Amygdala (tissue), 56 donors: ENCODE data around the gene LIN28B.
"Not testable (repeated sequence)": the region's sequence is repeated elsewhere in the genome, so short reads cannot be mapped to it uniquely, and the experiment has no call there.

Source experiments
- DNase-seq, 56 donors: peaks; one replicate each; lab custom pipeline; 2025; lab: John Stamatoyannopoulos, UW

The LIN28B gene

GRCh38 chr6:104956731-104957294 is at the start of gene LIN28B:
TSS of gene LIN28B (plus strand) at chr6:104957107. CDS start at chr6:104957251, 144 bp downstream.
- DNase-seq = no peak

- no peak for DNase-seq
Observed at GRCh38 chr6:104908031-104908887, 48.6 kb upstream of the LIN28B start.

DNA sequence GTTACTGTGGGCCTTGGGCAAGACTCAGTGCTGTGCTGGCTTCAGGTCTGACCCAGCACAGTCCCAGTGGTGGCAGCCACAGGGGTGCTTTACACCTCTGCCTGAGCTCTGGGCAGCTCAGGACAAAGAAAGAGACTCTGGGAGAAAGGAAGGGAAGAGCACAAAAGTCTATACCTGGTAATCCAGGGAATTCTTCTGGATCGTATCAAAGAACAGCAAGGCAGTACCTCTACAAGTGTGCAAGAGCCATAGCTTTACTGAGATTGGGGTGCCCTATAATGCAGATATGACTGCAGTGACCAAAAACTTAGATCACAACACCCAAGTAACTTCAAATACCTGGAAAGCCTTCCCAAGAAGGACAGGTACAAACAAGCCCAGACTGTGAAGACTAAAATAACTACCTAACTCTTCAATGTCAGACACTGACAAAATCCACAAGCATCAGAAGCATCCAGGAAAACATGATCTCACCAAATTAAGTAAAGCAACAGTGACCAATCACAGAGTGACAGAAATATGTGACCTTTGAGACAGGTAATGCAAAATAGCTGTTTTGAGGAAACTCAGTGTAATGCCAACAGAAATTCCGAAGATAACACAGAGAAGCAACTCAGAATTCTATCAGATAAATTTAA is 47.9 kb upstream of the LIN28B start:
- no peak for DNase-seq

DNA sequence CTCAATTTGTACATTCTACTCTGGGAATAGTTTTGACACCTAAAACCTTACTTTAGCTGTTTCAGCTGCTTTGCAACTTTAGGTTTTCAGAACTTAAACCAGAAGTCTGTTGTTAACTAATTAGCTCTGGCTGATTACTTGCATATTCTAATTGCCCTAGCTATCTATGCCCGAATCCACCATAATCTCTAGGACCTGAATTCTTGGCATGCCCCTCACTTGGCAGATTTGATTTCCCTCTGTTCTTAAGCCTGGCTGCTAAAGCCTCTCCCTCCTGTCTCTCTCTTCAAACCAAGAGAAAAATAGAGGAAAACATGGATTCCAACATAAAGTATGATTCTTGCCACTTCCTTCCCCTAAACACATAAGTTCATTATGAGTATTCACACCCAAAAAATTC is 35.0 kb upstream of the LIN28B start:
- no peak for DNase-seq

DNA sequence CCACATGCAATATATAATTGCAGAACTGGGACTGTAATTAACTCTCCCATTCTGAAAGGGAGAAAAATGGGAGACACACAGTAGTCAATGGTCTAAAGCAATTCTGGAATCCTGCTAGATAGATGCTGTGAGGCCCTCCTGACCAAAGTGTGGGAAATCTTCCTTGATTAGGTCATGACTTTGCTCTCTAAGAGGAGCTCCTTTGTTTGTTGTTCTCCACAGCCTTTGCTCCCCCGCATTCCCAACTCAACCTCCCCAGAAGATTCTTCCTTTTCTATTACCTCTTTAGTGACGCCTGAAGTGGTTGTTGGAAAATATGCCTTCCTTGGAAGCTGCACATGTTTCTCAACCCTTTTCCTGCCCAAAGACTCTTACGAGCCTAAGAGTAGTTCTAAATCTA is 28.8 kb upstream of the LIN28B start:
- DNase-seq = no peak

DNA sequence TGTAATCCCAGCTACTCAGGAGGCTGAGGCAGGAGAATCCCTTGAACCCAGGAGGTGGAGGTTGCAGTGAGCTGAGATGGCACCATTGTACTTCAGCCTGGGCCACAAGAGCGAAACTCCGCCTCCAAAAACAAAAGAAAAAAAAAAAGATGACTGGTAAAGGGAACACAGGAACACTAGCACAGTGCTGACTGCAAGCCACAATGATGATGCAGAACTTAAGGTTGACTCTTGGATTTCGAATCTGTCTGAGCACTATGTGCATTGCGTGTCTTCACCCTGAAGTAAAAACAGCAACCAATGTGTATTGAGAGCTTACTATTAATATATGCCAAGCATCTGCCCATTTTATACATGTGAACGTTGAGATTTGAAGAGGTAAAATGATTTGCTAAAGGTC is 27.6 kb upstream of the LIN28B start:
- no peak for DNase-seq

- DNase-seq = no peak
Observed at GRCh38 chr6:104930939-104931338, 26.0 kb upstream of the LIN28B start.

GRCh38 chr6:104936766-104937535 is 20.0 kb upstream of the LIN28B start:
- no peak for DNase-seq

DNA sequence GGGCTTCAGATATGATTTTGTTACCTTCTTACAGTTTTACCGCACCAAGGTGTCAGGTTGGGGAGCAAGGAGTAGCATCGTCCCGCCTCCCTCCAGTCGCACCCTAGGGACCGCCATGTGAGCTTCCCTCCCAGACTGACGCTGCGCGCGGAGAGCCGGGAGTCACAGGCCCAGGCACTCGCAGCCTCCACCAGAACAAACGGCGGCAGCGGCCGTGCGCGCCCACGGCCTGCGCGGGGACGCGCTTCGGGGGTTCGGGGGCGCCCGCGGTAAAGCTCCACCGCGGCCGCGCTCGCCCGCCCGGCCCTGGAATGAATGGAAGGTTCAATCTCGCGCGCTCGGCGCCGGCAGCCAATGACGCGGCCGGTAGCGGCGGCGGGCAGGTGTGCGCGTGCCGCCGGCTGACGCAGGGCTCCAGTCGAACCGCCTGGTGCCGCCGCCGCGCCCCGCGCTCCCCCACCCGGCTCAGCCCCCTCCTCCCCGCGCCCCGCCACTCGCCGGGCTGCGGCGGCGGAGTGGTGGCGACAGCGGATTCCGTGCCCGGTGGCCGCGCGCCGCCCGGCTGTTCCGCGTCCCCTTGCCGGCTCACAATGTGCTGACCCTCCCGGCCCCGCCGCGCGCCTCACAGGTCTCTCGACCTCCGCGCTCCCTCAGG is 16.5 kb upstream of the LIN28B start:
- peak in 16 of 56 donors; percentile 1 to 57 (median 29) for DNase-seq

DNA sequence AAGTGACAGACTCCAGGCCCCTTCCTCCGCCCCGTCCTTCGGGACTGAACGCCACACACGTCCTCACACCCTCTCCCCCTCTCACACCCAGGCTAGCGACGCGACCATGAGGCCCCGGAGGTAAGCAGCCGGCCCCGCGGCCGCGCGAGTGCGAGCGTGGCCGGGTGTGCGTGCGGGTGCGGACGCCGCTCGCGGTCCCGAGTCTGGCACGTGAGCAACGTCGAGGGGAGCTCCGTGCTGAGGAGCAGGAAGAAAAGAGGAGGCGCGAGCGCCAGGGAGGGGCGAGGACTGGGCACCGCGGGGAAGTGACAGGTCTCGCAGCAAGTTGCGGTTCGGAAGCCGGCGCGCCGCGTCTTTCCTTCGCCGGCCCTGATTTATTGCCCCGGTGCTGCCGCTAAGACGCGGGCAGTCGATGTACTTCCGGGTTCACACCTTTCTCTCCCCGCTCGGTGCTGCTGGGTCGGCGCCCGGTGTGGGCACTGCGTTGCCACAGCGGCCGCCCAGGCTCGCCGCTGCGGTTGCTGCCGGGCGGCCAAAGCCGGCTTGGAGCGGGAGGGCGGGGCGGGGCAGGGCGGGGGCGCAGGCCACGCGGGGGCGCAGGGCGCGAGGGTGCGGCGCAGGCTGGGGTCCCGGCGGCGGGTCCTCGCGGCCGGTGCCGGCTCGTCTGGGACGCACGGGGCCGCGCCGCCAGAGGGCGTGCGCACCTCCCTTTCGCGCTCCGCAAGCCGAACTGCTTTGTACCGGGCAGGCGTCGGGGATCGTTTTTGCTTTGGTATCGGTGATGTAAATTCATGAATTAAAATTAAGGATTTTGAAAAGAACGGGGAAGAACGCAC is 15.8 kb upstream of the LIN28B start:
- peak in 35 of 56 donors; percentile 1 to 71 (median 35) for DNase-seq

DNA sequence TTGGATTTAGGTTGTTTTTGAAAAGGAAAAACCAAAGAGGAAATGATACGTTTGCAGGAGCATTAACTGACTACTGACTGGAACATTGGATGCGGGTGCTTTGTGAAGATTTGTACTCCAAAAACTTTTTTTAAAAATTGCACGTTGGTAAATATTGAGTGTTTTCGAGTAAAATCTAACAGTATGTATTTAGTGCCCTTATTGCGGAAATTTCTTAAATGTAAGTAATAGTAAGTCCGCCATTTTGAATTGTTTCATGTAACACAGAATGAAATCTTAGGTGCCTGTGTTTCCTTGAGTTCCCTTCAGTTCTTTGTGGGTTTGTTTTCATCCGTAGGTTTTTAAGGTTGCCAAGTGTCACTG is 15.2 kb upstream of the LIN28B start:
- no peak for DNase-seq

DNA sequence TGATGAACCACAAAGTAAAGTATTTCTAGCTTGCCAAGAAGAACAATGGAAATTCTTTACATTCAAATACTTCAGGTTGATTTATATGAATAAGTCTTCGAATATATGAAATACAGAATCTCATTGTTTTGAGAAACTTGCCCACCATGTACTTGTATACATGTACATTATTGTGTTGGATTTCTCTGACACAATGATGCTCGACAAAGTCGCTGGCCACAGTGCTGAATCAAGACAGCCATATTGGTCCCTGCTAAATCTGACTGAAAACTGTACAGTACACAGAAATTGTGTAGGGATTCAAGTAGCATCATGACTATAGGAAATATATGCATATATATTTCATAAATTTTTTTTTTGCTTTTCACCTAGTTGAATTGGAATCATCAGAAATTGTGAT is 13.1 kb upstream of the LIN28B start:
- DNase-seq = no peak

- no peak for DNase-seq
Observed at GRCh38 chr6:104949206-104949605, 7.7 kb upstream of the LIN28B start.

DNA sequence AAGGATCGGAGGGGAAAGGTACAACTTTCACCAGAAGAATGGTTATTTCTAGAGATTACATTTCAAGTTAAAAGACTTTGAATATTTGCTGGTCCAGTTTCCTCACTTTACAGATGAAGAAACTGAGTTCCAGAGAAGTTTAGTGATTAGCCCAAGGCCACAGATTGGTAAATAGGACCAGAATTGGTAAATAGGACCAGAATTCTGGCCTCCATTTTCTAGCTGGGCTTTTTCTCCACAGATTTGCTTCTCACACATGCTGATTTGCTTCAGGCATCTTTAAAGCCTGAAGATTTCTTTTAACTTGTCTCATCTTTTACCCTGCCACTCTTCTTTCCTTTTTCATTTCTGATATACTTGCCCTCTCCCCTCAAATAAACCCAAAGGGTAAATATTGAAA is 5.2 kb upstream of the LIN28B start:
- DNase-seq = no peak

DNA sequence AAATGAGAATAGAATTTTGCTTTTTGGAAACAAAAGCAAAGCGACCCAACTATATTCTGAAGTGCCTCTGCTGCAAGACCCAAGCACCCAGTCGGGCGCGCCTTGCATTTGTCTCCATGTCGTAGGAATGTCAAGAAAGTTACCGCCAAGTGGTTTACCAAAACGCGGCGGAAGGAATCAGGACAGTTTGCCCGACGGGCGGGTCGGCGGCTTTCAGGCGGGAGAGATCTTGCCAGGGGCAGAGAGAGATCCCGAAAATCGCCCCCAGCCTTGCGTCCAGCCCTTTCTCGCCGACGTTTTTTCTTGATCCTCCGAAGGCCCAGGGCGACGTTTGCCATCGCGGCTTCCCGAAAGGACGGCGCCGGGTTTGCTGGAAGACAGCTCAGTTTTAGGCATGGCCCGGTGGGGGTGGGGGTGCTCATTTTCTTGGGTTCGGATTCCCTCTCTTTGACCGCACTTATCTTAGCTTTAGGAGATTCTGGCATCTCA is 4.0 kb upstream of the LIN28B start:
- DNase-seq = no peak

- DNase-seq = not testable (repeated sequence)
Observed at GRCh38 chr6:104953400-104954189, 3.3 kb upstream of the LIN28B start.

DNA sequence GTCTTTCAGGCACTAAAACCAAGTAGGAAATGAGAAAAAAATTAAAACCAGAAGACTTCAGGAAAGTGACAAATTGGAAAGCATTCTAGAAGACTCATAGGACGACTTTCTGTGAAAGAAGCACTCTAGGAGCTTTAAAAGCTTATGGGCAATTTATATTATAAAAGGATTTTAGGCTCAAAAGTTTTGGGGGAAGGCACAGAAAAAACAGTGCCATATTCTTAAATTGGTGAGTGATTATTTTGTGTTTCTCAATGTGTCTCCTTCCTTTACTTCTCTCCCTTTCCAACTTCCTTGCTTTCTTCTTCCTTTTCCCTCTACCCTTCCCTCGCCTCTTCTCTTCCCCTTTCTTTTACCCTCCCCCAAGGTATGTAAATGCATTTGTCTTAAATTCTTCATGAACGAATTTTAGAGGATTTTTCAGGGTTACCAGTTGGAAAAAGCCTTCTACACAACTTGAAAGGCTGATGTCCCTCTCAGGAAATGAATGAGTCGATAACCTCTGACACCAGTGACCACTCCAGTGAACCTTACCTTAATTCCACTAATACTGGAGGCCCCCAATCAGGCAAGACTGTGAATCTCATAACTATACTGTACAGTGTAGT is 2.6 kb upstream of the LIN28B start:
- no peak for DNase-seq

GRCh38 chr6:104955491-104955890 is 1.4 kb upstream of the LIN28B start:
- no peak for DNase-seq
